ENCODE measurements around the gene STK24.

DNA sequence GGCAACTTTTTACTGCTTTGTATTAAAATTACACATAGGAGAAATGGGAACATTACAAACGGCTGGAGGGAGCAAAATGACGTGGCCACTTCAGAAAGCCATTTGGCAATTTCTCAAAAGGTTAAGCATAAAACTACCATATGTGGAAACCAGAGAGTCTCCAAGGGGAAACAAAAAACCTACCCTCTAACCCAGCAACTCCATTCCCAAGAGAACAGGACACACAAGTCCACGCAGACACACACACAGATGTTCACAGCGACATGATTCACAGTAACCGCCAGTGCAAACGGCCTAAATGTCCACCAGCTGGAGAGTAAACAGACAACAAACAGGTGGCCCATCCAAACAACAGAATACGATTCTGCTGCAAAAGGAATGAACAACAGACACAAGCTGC, 37.2 kb downstream of the STK24 start:
- TF ChIP-seq, protein P1, sequence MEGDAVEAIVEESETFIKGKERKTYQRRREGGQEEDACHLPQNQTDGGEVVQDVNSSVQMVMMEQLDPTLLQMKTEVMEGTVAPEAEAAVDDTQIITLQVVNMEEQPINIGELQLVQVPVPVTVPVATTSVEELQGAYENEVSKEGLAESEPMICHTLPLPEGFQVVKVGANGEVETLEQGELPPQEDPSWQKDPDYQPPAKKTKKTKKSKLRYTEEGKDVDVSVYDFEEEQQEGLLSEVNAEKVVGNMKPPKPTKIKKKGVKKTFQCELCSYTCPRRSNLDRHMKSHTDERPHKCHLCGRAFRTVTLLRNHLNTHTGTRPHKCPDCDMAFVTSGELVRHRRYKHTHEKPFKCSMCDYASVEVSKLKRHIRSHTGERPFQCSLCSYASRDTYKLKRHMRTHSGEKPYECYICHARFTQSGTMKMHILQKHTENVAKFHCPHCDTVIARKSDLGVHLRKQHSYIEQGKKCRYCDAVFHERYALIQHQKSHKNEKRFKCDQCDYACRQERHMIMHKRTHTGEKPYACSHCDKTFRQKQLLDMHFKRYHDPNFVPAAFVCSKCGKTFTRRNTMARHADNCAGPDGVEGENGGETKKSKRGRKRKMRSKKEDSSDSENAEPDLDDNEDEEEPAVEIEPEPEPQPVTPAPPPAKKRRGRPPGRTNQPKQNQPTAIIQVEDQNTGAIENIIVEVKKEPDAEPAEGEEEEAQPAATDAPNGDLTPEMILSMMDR (IDR thresholded peaks at IDR 0.05), result no peak
- no peak for TF ChIP-seq POLR2A (IDR thresholded peaks at IDR 0.05)

Data from tibial nerve (tissue), 3 donors.